K562 (cell line): Measurements from ENCODE around the gene CTCFL. TPM values are rescaled to one million over a fixed set of nuclear protein-coding genes. Genes with fewer than 3 reads are reported as not detected.
"Not testable (repeated sequence)": the region's sequence is repeated elsewhere in the genome, so short reads cannot be mapped to it uniquely, and the experiment has no call there.

Experiments used
- ATAC-seq: fragments of 200-7000 bp; cut with Tn5 transposase; 3 replicates; pipeline ENCODE4 v1.9.1; 2020; ENCODE audit warnings: moderate library complexity
- BruUV-seq: library from RNA; stranded (reverse); fragments of 400-500 nt; replicated peaks from 2 replicates; lab custom pipeline; 2021; lab: Mats Ljungman, UMichigan
- CTCF ChIA-PET: fragments of 300-600 bp; formaldehyde crosslinking; extraction: SDS; loops from one replicate; lab custom pipeline; 2021; ENCODE audit warnings: low intra/inter-chr PET ratio; lab: Yijun Ruan, JAX
- POLR2A ChIA-PET: fragments of 300-600, 350-650 bp; sonication (Branson Sonifier 250); formaldehyde crosslinking; extraction: SDS; loops from one replicate; lab custom pipeline; 2021; ENCODE audit warnings: antibody characterized with exemption, inconsistent platforms; lab: Yijun Ruan, JAX
- DNase-seq, 4 experiments: peaks; one replicate each; pipeline versions ENCODE4 v3.0.0 to v3.0.0-alpha.2; 2011 to 2018; ENCODE audit warnings: low spot score in 3 of 4, mixed read lengths in 3 of 4; ENCODE audit errors: extremely low read depth in 1 of 4
- FAIRE-seq: peaks from 2 replicates; lab custom pipeline; 2011; peaks lifted over from hg19 to GRCh38; lab: Jason Lieb, UNC
- H2AFZ ChIP-seq: 2 replicates; pipeline ENCODE4 v1.6.0; 2011; ENCODE audit warnings: low read depth, low read length, control low read depth, inconsistent platforms
- H3K27ac ChIP-seq: fragments of 200-600 bp; 3 replicates; pipeline ENCODE4 v1.8.0; 2011; ENCODE audit warnings: low read depth, mild to moderate bottlenecking, control low read depth, inconsistent platforms, low read length, moderate library complexity, mixed read lengths; ENCODE audit errors: extremely low read depth
- H3K27me3 ChIP-seq, 2 experiments: fragments of 300-600 bp in 1 of 2; 2 replicates in 1 of 2; 3 replicates in 1 of 2; pipeline versions ENCODE4 v1.6.0 to v1.8.0; 2011; ENCODE audit warnings: inconsistent platforms in 2 of 2, low read length in 2 of 2, mild to moderate bottlenecking in 1 of 2, mixed read lengths in 1 of 2, moderate library complexity in 1 of 2; ENCODE audit not compliant: control insufficient read depth in 2 of 2, insufficient read depth in 2 of 2
- H3K36me3 ChIP-seq: fragments of 300-600 bp; 3 replicates; pipeline ENCODE4 v1.8.0; 2011; ENCODE audit warnings: mild to moderate bottlenecking, low read length, inconsistent platforms; ENCODE audit not compliant: control insufficient read depth, insufficient read depth
- H3K4me1 ChIP-seq, 2 experiments: fragments of 200-600 bp in 1 of 2; replicated peaks in 1 of 2; 2 replicates in 1 of 2; 3 replicates in 1 of 2; pipeline versions ENCODE4 v1.5.1 to v1.8.0; 2011; ENCODE audit warnings: inconsistent platforms in 2 of 2, low read length in 2 of 2, mild to moderate bottlenecking in 1 of 2, mixed read lengths in 1 of 2, moderate library complexity in 1 of 2; ENCODE audit not compliant: control insufficient read depth in 2 of 2, insufficient read depth in 2 of 2
- H3K4me2 ChIP-seq: 2 replicates; pipeline ENCODE4 v1.6.1; 2011; ENCODE audit warnings: low read length, control low read depth, inconsistent platforms, mixed read lengths; ENCODE audit not compliant: insufficient read depth
- H3K4me3 ChIP-seq: fragments of 200-600 bp; sonication (generic), shearing (Covaris generic); 2 replicates; pipeline ENCODE4 v1.5.1; 2016; ENCODE audit warnings: control low read depth, inconsistent platforms
- H3K79me2 ChIP-seq: fragments of 200-600 bp; 3 replicates; pipeline ENCODE4 v1.8.0; 2011; ENCODE audit warnings: low read length, inconsistent platforms; ENCODE audit not compliant: control insufficient read depth, insufficient read depth
- H3K9ac ChIP-seq, 2 experiments: 2 replicates each; pipeline versions ENCODE4 v1.6.0 to v1.6.1; 2011; ENCODE audit warnings: low read depth in 2 of 2, low read length in 2 of 2, control low read depth in 1 of 2, inconsistent platforms in 1 of 2, mild to moderate bottlenecking in 1 of 2, mixed read lengths in 1 of 2; ENCODE audit not compliant: insufficient read depth in 1 of 2
- H3K9me1 ChIP-seq: one replicate; pipeline ENCODE4 v1.6.0; 2011; ENCODE audit warnings: inconsistent platforms, mild to moderate bottlenecking, low read length, moderate library complexity; ENCODE audit not compliant: control insufficient read depth, insufficient read depth
- H3K9me3 ChIP-seq: replicated peaks from 2 replicates; pipeline ENCODE4 v1.5.1; 2011; ENCODE audit warnings: low read depth, low read length, inconsistent platforms; ENCODE audit not compliant: control insufficient read depth, insufficient read depth
- H4K20me1 ChIP-seq: replicated peaks from 2 replicates; pipeline ENCODE4 v1.6.1; 2011; ENCODE audit warnings: low read length, inconsistent platforms, mixed read lengths; ENCODE audit not compliant: control insufficient read depth, insufficient read depth
- E2F4 ChIP-seq: sonication (generic); formaldehyde crosslinking; IDR thresholded peaks from 2 replicates; pipeline ENCODE4 v1.8.0; 2022; ENCODE audit warnings: mild to moderate bottlenecking, low read depth, missing genetic modification reagents
- MEF2D ChIP-seq: conservative IDR thresholded peaks from 2 replicates; pipeline ENCODE4 v1.6.1; 2016; ENCODE audit warnings: low read depth, missing genetic modification characterization, missing compliant biosample characterization
- SAP30 ChIP-seq: fragments of 200-600 bp; sonication (generic); IDR thresholded peaks from 2 replicates; pipeline ENCODE4 v1.6.1; 2012; ENCODE audit warnings: borderline replicate concordance, low read depth, mild to moderate bottlenecking, moderate library complexity, low read length, control low read depth, inconsistent platforms; ENCODE audit not compliant: insufficient read depth, poor library complexity, severe bottlenecking
- ZNF589 ChIP-seq: fragments of 200-800 bp; sonication (Bioruptor generic); IDR thresholded peaks from 2 replicates; pipeline ENCODE4 v1.6.1; 2016; ENCODE audit warnings: low read depth, missing genetic modification characterization, missing compliant biosample characterization
- WGBS: fragments of 100-300 bp; shearing (Covaris generic); methylation state at CpG from one replicate; pipeline ENCODE4 v1.1.6; 2016; ENCODE audit warnings: low coverage, mixed read lengths; ENCODE audit not compliant: insufficient coverage; ENCODE audit errors: missing lambda C conversion rate; 5-methylcytosine and 5-hydroxymethylcytosine counted together
- in situ Hi-C: fragments of 300-500 bp; cut with MboI; formaldehyde crosslinking; loops from 4 replicates; pipeline ENCODE4 v1.15.0; 2018; ENCODE audit warnings: inconsistent platforms, mixed read lengths
- intact Hi-C: fragments of 100-400 bp; cut with micrococcal nuclease; formaldehyde crosslinking; loops from 2 replicates; pipeline ENCODE4 v1.14.2; 2022
- polyA plus RNA-seq, 8 experiments: library from polyadenylated mRNA; depleted of rRNA in 4 of 8; stranded (reverse) in 5 of 8; unstranded in 3 of 8; fragments of >200 nt; fragmentation: Nextera tagmentation in 2 of 8; fragmentation: Illumina TruSeq in 1 of 8; extraction: Ambion mirVana in 2 of 8; extraction: Trizol in 1 of 8; gene quantifications; 2 replicates each; pipeline versions ENCODE4 v1.2.1 to v1.2.3, GENCODE V29; 2011 to 2014; ENCODE audit warnings: inconsistent platforms in 1 of 8, missing spikeins in 1 of 8
- total RNA-seq, 7 experiments: library from RNA; depleted of rRNA in 6 of 7; stranded (reverse); fragments of >200 nt in 6 of 7; fragmentation: Illumina TruSeq in 2 of 7; extraction: Trizol in 2 of 7; gene quantifications; 2 replicates each; pipeline versions ENCODE4 v1.2.1 to v1.2.3, GENCODE V29; 2011 to 2021; ENCODE audit warnings: low replicate concordance in 1 of 7
- TF ChIP-seq, protein P1 (sequence below): fragments of 250-450 bp; sonication (Bioruptor Pico); IDR thresholded peaks from 2 replicates; pipeline ENCODE4 v1.5.1; 2021; ENCODE audit warnings: mild to moderate bottlenecking
- TF ChIP-seq, protein P2 (sequence below): fragments of 450-650 bp; formaldehyde crosslinking; IDR thresholded peaks from 2 replicates; pipeline ENCODE4 v1.4.0; 2022; ENCODE audit warnings: missing genetic modification characterization
- TF ChIP-seq, protein P3 (sequence below): fragments of 450-650 bp; formaldehyde crosslinking; IDR thresholded peaks from 2 replicates; pipeline ENCODE4 v1.4.0; 2020; ENCODE audit warnings: mild to moderate bottlenecking
- TF ChIP-seq, protein P4 (sequence below): fragments of 450-650 bp; conservative IDR thresholded peaks from 2 replicates; pipeline ENCODE4 v1.6.1; 2016; ENCODE audit warnings: missing genetic modification characterization, low read depth, mild to moderate bottlenecking, missing compliant biosample characterization, moderate library complexity

CTCFL gene
- total and polyA plus RNA-seq, 9 of the 15 experiments (the other 6 are each of a cell fraction or from before 2014, with no cell fraction given): 42.4 to 188 (median 111) TPM

DNA sequence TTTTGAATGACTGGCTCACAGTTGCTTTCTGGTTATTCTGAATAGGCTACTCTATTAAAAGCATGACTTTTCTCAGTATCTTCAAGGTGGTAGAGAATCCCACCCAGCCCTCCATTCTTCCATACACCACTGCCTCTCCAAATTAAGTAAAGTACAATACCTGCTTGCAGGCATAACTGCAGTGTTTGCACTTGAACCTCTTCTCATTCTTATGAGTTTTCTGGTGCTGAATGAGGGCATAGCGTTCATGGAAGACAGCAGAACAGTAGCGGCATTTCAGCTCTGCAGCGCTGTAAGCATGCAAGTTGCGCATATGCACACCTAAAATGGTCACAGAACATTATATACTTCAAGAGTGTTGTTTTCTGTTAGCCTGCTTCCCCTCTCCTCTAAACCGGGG, 12.5 kb downstream of the CTCFL start (continued):
- TF ChIP-seq, protein P1, sequence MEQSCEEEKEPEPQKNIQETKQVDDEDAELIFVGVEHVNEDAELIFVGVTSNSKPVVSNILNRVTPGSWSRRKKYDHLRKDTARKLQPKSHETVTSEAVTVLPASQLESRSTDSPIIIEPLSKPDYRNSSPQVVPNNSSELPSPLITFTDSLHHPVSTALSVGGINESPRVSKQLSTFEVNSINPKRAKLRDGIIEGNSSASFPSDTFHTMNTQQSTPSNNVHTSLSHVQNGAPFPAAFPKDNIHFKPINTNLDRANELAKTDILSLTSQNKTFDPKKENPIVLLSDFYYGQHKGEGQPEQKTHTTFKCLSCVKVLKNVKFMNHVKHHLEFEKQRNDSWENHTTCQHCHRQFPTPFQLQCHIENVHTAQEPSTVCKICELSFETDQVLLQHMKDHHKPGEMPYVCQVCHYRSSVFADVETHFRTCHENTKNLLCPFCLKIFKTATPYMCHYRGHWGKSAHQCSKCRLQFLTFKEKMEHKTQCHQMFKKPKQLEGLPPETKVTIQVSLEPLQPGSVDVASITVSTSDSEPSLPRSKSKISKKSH (CRISPR knock-in tag): no peak
- TF ChIP-seq, protein P2, sequence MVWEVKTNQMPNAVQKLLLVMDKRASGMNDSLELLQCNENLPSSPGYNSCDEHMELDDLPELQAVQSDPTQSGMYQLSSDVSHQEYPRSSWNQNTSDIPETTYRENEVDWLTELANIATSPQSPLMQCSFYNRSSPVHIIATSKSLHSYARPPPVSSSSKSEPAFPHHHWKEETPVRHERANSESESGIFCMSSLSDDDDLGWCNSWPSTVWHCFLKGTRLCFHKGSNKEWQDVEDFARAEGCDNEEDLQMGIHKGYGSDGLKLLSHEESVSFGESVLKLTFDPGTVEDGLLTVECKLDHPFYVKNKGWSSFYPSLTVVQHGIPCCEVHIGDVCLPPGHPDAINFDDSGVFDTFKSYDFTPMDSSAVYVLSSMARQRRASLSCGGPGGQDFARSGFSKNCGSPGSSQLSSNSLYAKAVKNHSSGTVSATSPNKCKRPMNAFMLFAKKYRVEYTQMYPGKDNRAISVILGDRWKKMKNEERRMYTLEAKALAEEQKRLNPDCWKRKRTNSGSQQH: no peak
- no peak for TF ChIP-seq ZNF589 (CRISPR knock-in tag)
- no peak for TF ChIP-seq MEF2D (tag)
- TF ChIP-seq SAP30: no peak
- TF ChIP-seq, protein P3, sequence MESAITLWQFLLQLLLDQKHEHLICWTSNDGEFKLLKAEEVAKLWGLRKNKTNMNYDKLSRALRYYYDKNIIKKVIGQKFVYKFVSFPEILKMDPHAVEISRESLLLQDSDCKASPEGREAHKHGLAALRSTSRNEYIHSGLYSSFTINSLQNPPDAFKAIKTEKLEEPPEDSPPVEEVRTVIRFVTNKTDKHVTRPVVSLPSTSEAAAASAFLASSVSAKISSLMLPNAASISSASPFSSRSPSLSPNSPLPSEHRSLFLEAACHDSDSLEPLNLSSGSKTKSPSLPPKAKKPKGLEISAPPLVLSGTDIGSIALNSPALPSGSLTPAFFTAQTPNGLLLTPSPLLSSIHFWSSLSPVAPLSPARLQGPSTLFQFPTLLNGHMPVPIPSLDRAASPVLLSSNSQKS (CRISPR knock-in tag): no peak
- TF ChIP-seq E2F4 (CRISPR knock-in tag): no peak
- TF ChIP-seq, protein P4, sequence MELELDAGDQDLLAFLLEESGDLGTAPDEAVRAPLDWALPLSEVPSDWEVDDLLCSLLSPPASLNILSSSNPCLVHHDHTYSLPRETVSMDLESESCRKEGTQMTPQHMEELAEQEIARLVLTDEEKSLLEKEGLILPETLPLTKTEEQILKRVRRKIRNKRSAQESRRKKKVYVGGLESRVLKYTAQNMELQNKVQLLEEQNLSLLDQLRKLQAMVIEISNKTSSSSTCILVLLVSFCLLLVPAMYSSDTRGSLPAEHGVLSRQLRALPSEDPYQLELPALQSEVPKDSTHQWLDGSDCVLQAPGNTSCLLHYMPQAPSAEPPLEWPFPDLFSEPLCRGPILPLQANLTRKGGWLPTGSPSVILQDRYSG (tag): no peak

DNA sequence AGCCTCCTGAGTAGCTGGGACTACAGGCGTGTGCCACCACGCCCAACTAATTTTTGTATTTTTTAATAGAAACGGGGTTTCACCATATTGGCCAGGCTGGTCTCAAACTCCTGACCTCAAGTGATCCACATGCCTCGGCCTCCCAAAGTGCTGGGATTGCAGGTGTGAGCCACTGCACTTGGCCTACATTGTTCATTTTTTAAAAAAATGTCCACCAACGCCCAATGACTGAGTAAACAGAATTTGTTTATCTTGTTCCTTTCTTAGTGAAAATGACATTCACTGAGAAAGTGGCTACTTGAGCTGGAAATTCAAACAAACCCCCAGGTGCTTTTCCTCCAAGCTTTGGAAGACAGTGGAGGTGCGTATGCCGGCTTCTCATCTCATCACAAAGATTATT, 13.2 kb downstream of the CTCFL start:
- H3K9me1 ChIP-seq, ATAC-seq, H3K27me3 ChIP-seq, FAIRE-seq, H3K79me2 ChIP-seq, H3K4me1 ChIP-seq, intact Hi-C loops, in situ Hi-C loops, H3K9ac ChIP-seq, H2AFZ ChIP-seq, DNase-seq, H3K4me2 ChIP-seq, H4K20me1 ChIP-seq, POLR2A ChIA-PET, H3K9me3 ChIP-seq, H3K27ac ChIP-seq, H3K4me3 ChIP-seq, BruUV-seq: not testable (repeated sequence)
- CTCF ChIA-PET: interaction anchor here (0.6 to 1.0 kb wide), 2 partner anchors 526 to 699 kb away, joined by 3 to 5 read pairs; no protein-coding TSS in a partner anchor
- peaks cover 96% of the 10 kb centered on the region for H3K36me3 ChIP-seq
- 80% methylated on average over 4 of the region's 7 CpGs for WGBS
